Activated CD8-positive, alpha-beta memory T cell treated with anti-CD3 and anti-CD28 coated beads for 36 hours (primary cell): Measurements from ENCODE around the gene WDR54. TPM values are rescaled to one million over a fixed set of nuclear protein-coding genes. Genes with fewer than 3 reads are reported as not detected.

Experiments
- CTCF ChIA-PET: fragments of 350-600 bp; sonication (Branson Sonifier 250); formaldehyde crosslinking; loops from one replicate; lab custom pipeline; 2021; ENCODE audit warnings: antibody characterized with exemption; lab: Charles Lee
- POLR2A ChIA-PET: fragments of 350-600 bp; sonication (Branson Sonifier 250); formaldehyde crosslinking; loops from one replicate; lab custom pipeline; 2021; ENCODE audit warnings: antibody characterized with exemption; lab: Charles Lee
- total RNA-seq, 2 experiments: library from RNA; stranded (reverse); gene quantifications; one replicate each; pipeline ENCODE4 v1.2.3, GENCODE V29; 2021

WDR54 gene
- total RNA-seq = 100 to 1,000 TPM; 101 to 102 TPM

GRCh38 chr2:74421221-74421870, at the start of gene WDR54, which contains the start of gene C2orf81:
Gene WDR54 (plus strand): TSS chr2:74421730. CDS start chr2:74422154, 424 bp downstream.
Gene C2orf81 (minus strand): TSS chr2:74421619. CDS start chr2:74421560, 59 bp downstream.
- CTCF ChIA-PET = interaction anchor here (0.6 to 0.9 kb wide), 4 partner anchors 59 to 420 kb away, joined by 3 to 4 read pairs (median 4); no protein-coding TSS in a partner anchor

GRCh38 chr2:74372674-74373073, 48.9 kb upstream of the WDR54 start:
- ChIA-PET CTCF (interaction anchor here (1.1 kb wide), 1 partner anchor 123 kb away, joined by 5 read pairs; no protein-coding TSS in a partner anchor), POLR2A (no interaction called here)

More at GRCh38 chr2:74421221-74421870, at the start of gene WDR54, which contains the start of gene C2orf81:
- POLR2A ChIA-PET = interaction anchor here (0.6 to 1.0 kb wide), 5 partner anchors 29 to 301 kb away, joined by 3 to 5 read pairs (median 3); partner anchors contain the start of gene WBP1

DNA sequence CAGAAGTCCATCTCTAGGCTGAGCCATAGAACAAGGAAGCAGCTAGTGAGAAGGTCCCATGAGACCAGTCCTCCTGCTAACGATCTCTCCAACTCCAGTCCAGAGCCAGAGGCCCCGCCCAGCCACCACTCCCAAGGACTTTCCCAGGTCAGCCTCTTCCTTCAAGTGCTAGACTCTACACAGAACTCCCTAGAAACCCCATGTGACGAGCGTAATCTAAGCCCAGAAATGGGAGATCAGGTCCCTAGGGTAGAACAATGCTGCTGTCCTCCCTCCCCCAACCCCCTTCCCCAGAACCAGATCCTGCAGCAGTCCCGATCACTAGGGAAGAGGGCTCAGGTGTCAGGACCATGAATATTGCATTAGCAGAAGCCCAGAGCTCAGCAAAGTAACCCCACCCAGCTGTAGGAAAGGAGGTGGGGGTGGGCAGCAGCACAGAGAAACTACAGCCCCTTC, 48.3 kb upstream of the WDR54 start:
- CTCF ChIA-PET = interaction anchor here (1.1 kb wide), 1 partner anchor 123 kb away, joined by 5 read pairs; no protein-coding TSS in a partner anchor
- POLR2A ChIA-PET = no interaction called here

GRCh38 chr2:74373985-74374384, 47.5 kb upstream of the WDR54 start:
- CTCF ChIA-PET = interaction anchor here (0.6 kb wide), 1 partner anchor 20 kb away, joined by 3 read pairs; no protein-coding TSS in a partner anchor

DNA sequence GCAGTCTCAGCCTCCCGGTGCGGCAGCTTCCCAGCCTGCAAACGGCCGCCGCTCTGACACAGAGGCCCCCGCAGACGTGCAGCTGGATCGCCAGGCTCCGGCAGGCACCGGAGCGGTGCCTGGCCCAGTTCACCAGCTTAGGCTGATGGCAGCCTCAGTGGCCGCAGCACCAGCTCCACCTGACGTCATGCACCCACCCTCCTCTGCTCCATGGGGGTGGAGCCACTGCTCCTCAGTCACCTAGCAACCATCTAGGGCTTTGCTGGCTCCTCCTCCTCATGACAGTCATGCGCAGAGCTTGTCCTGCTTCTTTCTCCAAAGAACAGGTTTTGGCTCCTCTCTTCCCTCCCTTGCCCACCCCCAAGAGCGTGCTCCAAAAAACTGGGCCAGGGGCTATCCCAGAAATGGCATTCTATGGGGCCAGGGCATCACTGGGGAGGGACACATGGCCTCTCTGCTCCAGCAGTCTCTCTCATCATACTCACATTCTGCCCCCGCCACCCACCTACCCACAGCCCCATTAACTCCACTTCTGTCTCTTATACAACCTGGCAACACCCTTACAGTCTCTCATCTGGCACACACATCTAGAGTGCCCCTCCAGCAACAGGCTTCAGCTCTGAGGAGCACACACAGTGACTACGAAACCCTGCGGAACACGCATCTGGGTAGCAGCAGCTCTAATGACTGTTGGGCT, 46.9 kb upstream of the WDR54 start:
- ChIA-PET POLR2A (no interaction called here), CTCF (interaction anchor here (0.6 to 1.3 kb wide), 3 partner anchors 20 to 164 kb away, joined by 3 read pairs; no protein-coding TSS in a partner anchor)

More at GRCh38 chr2:74373985-74374384, 47.5 kb upstream of the WDR54 start:
- POLR2A ChIA-PET = no interaction called here

- ChIA-PET CTCF (interaction anchor here (1.3 kb wide), 1 partner anchor 163 kb away, joined by 3 read pairs; no protein-coding TSS in a partner anchor), POLR2A (no interaction called here)
Observed at GRCh38 chr2:74375838-74376237, 45.7 kb upstream of the WDR54 start.

DNA sequence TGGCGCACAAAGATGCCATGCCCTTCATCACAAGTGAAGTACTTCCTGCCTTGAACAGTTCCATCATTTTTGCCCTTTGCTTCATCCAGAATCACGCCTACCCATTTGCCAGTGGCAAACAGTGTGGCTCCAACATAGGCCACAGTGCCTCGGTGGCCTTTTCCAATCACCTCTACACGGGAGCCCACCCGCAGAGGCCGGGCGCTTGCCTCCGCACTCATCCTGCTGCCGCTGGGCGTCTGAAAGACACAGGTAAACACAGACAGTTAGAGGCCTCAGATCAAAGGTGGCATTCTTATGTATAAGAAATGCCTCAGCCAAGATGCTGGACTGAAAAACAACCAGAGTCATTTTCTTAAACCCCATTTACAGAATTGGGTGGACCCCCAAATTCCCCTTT, 43.5 kb upstream of the WDR54 start:
- ChIA-PET CTCF (no interaction called here), POLR2A (no interaction called here)

DNA sequence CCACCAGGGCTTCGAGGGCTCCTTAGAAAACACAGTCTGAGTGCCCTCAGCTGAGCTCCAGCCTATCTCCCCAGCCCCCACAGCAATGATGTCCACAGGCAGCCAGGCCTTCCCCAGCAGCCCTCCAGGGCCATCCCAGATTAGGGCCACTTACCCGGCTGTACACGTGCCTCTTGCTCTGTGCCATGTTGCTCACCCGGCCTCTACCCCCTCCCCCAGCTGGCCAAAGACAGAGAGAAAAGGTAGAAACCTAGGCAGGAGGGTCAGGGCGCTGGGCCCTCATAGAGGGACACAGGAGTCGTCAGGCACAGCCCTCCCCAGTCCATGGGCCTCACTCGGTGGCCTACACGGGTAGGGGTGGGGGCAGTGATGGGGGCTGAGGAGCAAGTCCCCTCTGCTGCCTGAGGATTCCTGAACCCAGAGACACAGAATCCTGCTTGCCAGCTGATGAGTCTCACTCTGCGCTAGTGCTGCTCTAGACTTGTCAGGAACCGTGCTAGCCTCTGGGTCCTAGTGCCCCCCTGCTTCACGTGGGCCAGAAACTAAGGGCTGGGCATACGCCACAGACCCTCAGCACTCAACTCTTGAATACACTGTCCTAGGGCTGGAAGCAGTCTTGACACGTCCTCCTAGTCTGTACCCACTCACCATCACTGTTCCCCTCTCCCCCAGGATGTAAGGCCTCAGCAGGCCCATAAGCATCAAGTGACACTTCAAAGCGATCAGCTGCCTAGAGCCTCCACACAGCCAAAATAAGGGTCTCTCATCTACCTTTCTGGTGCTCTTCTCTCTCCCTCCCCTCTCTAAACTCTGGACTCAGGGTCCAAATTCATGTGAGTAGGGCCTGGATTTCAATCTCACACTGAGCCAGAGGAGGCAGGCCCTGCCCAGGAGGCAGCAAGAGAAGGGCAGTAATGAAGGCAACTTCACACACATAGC, 41.4 kb upstream of the WDR54 start, which contains the start of gene DCTN1:
Gene DCTN1, minus strand, starts transcription at position 461 of the 939 bp plus-strand sequence. Its CDS starts 274 bp downstream, at position 187.
- ChIA-PET POLR2A (no interaction called here), CTCF (interaction anchor here (0.6 to 1.5 kb wide), 3 partner anchors 12 to 264 kb away, joined by 3 to 5 read pairs (median 3); no protein-coding TSS in a partner anchor)

DNA sequence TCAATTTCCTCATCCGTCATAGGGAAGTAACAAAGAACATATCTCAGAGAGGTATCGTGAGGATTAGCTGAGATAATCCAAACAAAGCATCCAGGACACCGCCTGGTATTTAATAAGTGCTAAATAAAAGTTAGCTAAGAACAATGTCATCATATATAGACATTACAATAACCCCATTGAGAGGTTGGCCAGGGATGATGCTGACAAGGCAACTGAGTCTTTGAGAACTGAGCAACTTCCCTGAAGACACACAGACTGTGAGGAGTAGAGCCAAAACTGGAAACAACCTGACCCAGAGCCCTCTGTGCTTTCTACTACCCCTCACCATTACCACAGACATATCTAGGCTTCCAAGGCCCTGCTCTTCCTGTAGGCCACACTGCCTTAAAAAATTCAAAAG, 39.8 kb upstream of the WDR54 start:
- POLR2A ChIA-PET = no interaction called here
- CTCF ChIA-PET = no interaction called here

GRCh38 chr2:74383254-74383653, 38.3 kb upstream of the WDR54 start:
- CTCF ChIA-PET = no interaction called here
- POLR2A ChIA-PET = no interaction called here

DNA sequence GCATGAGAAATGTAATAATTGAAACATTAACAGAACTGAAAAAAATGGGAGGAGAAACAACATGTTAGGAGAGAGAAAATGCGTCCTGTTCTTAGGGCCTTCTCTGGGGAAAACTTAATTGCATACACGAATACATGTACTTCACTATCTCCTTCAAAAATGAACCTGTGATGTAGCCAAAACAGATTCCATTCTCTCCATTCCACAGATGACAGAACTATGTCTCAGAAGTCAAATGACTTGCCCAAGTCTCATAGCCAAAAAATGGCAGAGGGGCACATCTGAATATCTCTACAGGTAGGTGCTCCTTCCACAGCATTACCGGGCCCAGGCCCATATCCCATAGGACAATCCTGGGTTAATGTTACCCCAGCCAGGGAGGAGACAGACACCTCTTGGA, 37.5 kb upstream of the WDR54 start:
- POLR2A ChIA-PET = no interaction called here

DNA sequence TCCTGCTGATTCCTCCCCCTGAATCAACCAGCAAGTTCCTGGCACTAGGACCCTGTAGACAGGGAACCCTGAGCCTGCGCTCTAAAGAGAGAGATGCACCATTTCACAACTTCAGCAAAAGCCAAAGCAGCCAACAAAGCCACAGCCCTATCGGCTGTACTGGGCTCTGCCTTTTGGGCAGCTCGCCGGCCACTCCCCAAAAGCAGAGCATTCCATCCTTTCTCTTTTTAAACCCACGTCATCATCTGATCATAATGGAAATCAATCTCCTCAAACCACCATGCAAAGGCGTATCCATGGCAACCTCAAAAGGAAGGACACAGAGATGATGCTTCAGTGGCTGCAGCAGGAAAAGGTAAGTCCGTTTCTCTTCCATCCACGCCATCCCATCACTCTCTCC, 36.1 kb upstream of the WDR54 start:
- ChIA-PET POLR2A (interaction anchor here (0.6 kb wide), 1 partner anchor 415 kb away, joined by 3 read pairs; no protein-coding TSS in a partner anchor), CTCF (interaction anchor here (0.7 to 0.8 kb wide), 2 partner anchors 50 to 60 kb away, joined by 3 read pairs; no protein-coding TSS in a partner anchor)

More for the DNA sequence above, 37.5 kb upstream of the WDR54 start:
- CTCF ChIA-PET = no interaction called here

DNA sequence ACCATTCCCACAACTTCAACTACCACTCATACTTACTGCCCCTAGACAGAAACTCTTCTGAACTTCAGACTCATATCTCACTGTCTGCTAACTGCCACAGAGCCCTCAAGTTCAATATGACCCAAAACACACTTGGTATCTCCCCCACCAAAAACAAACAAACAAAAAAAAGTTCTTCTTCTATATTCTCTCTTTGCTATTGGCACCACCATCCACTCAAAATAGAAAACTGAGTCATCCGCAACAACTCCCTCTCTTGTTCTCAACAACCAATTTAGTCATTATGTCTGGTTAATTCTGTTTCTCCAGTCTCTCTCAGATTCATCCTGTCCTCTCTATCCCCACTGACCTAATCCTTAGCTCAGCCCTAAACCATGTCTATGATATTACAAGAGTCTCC, 34.2 kb upstream of the WDR54 start:
- ChIA-PET POLR2A (no interaction called here), CTCF (no interaction called here)

DNA sequence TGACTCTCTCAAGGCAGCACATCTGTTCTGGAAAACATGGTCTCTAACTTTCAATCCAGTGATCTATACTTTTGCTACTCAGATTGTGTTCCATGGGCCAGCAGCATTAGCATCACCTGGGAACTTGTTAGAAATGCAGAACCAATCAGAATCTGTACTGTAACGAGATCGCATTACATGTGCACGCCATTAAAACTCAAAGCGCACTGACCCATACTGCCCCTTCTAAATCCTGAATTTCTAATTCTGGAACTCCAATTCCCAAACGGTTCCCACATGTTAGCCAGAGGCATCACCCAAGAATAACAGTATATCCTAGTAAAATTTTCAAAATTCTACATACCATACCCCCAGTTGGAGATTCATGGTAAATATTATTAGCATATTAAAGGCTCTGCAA, 30.9 kb upstream of the WDR54 start:
- ChIA-PET POLR2A (no interaction called here), CTCF (interaction anchor here (1.1 to 2.4 kb wide), 5 partner anchors 11 to 192 kb away, joined by 3 to 10 read pairs (median 5); no protein-coding TSS in a partner anchor)

DNA sequence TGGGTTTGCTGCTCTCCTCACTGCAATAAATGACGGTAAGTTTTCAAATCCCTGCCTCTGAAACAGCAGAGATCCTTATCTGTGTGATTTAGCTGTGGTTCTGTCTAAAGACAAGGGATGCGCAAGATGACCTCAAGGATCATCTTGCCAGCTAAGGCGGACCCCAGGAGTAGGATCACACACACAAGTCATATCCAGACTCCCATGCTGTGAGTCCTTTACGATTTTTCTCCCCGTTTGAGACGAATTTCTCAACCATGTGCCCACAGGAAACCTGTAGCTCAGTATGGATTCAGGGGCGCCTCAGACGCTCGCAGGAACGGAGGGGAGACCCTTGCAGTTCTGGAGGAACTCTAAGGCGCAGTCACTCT, 30.3 kb upstream of the WDR54 start:
- CTCF ChIA-PET = interaction anchor here (0.5 to 2.4 kb wide), 14 partner anchors 10 to 1142 kb away, joined by 3 to 10 read pairs (median 4); partner anchors contain the start of gene DCTN1

GRCh38 chr2:74391580-74392448, 29.7 kb upstream of the WDR54 start:
- ChIA-PET POLR2A (interaction anchor here (0.6 to 0.7 kb wide), 2 partner anchors 29 to 30 kb away, joined by 3 read pairs; partner anchors contain the start of genes C2orf81 and WDR54), CTCF (interaction anchor here (0.5 to 2.4 kb wide), 17 partner anchors 9 to 1143 kb away, joined by 3 to 10 read pairs (median 3); partner anchors contain the start of gene DCTN1)

More for the DNA sequence above, 30.3 kb upstream of the WDR54 start:
- POLR2A ChIA-PET = interaction anchor here (0.7 kb wide), 1 partner anchor 30 kb away, joined by 3 read pairs; the partner anchor contains the start of genes C2orf81 and WDR54

DNA sequence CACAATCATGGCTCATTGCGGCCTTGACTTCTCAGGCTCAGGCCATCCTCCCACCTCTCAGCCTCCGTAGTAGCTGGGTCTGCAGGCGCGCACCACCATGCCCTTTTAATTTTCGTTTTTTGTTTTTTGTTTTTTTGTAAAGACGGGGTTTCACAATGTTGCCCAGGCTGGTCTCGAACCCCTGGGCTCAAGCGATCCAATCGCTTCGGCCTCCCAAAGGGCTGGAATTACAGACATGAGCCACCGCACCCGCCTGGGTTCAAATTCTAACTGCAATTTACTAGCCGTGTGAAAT, 29.1 kb upstream of the WDR54 start:
- ChIA-PET POLR2A (interaction anchor here (0.6 kb wide), 1 partner anchor 29 kb away, joined by 3 read pairs; the partner anchor contains the start of gene C2orf81), CTCF (interaction anchor here (0.6 to 1.5 kb wide), 7 partner anchors 13 to 245 kb away, joined by 3 to 9 read pairs (median 3); partner anchors contain the start of gene DCTN1)
